ENCODE measurements around the gene SETD1B.

GRCh38 chr12:121774968-121775474 lies 28.8 kb upstream of the SETD1B start:
- TF ChIP-seq CTCF (IDR thresholded peaks at IDR 0.05; ENCODE audit: poor library complexity, severe bottlenecking), result no peak
- TF ChIP-seq EZH2 (IDR thresholded peaks at IDR 0.05; ENCODE audit: borderline replicate concordance, insufficient read depth, low read length, poor library complexity, severe bottlenecking), result no peak
- no peak for TF ChIP-seq SMC3 (conservative IDR thresholded peaks at IDR 0.05; ENCODE audit: poor library complexity)
- TF ChIP-seq POLR2AphosphoS5 (IDR thresholded peaks at IDR 0.05), result no peak

All from neural cell (in vitro differentiated cells).